GM23248 (cell line): ENCODE results near the gene DAB1. TPM values are rescaled to one million over a fixed set of nuclear protein-coding genes. Genes with fewer than 3 reads are reported as not detected.

ENCODE experiments used
- DNase-seq: peaks from one replicate; pipeline ENCODE4 v3.0.0-alpha.2; 2015
- H2AFZ ChIP-seq: fragments of 200-600 bp; sonication (generic); 2 replicates; pipeline ENCODE4 v1.6.1; 2016; ENCODE audit warnings: antibody characterized with exemption
- H3F3A ChIP-seq: fragments of 200-600 bp; sonication (generic); 2 replicates; pipeline ENCODE4 v1.6.1; 2016; ENCODE audit warnings: mild to moderate bottlenecking, antibody characterized with exemption, mixed run types; ENCODE audit not compliant: insufficient read depth
- H3K27ac ChIP-seq: fragments of 200-600 bp; sonication (generic); 2 replicates; pipeline ENCODE4 v1.5.1; 2016; ENCODE audit warnings: mild to moderate bottlenecking
- H3K27me3 ChIP-seq: fragments of 200-600 bp; sonication (generic); replicated peaks from 2 replicates; pipeline ENCODE4 v1.6.1; 2016; ENCODE audit warnings: mild to moderate bottlenecking; ENCODE audit not compliant: insufficient read depth
- H3K36me3 ChIP-seq: fragments of 200-600 bp; sonication (generic); 2 replicates; pipeline ENCODE4 v1.6.1; 2016; ENCODE audit warnings: low read depth, mild to moderate bottlenecking
- H3K4me1 ChIP-seq: fragments of 200-600 bp; sonication (generic); 2 replicates; pipeline ENCODE4 v1.6.1; 2016; ENCODE audit warnings: mild to moderate bottlenecking; ENCODE audit not compliant: insufficient read depth
- H3K4me2 ChIP-seq: fragments of 200-600 bp; sonication (generic); one replicate; pipeline ENCODE4 v1.6.1; 2016; ENCODE audit warnings: mild to moderate bottlenecking; ENCODE audit not compliant: unreplicated experiment
- H3K4me3 ChIP-seq: fragments of 200-600 bp; sonication (generic); 2 replicates; pipeline ENCODE4 v1.5.1; 2016; ENCODE audit warnings: mild to moderate bottlenecking
- H3K79me2 ChIP-seq: fragments of 200-600 bp; sonication (generic); 2 replicates; pipeline ENCODE4 v1.6.1; 2016; ENCODE audit warnings: mild to moderate bottlenecking; ENCODE audit not compliant: insufficient read depth
- H3K9ac ChIP-seq: fragments of 200-600 bp; sonication (generic); 2 replicates; pipeline ENCODE4 v1.6.1; 2016; ENCODE audit warnings: mild to moderate bottlenecking
- H3K9me2 ChIP-seq: fragments of 200-600 bp; sonication (generic); 2 replicates; pipeline ENCODE4 v1.6.1; 2016; ENCODE audit warnings: mixed run types, mild to moderate bottlenecking, moderate library complexity; ENCODE audit not compliant: insufficient read depth
- H3K9me3 ChIP-seq: fragments of 200-600 bp; sonication (generic); one replicate; pipeline ENCODE4 v1.6.1; 2017; ENCODE audit warnings: low read depth
- H4K20me1 ChIP-seq: fragments of 200-600 bp; sonication (generic); 2 replicates; pipeline ENCODE4 v1.6.0; 2016; ENCODE audit not compliant: insufficient read depth
- EZH2 ChIP-seq: fragments of 200-600 bp; sonication (generic); IDR thresholded peaks from 2 replicates; pipeline ENCODE4 v1.6.1; 2018; ENCODE audit warnings: antibody characterized with exemption, mild to moderate bottlenecking; ENCODE audit not compliant: insufficient read depth, poor library complexity, severe bottlenecking
- EZH2phosphoT487 ChIP-seq: fragments of 200-600 bp; sonication (generic); IDR thresholded peaks from 2 replicates; pipeline ENCODE4 v1.6.1; 2018; ENCODE audit warnings: antibody characterized with exemption, moderate library complexity, mild to moderate bottlenecking, low read depth; ENCODE audit not compliant: insufficient read depth
- WGBS, 2 experiments: methylation state at CpG; one replicate each; pipeline ENCODE4 v1.1.6; 2015 to 2017; ENCODE audit warnings: low lambda C conversion rate in 2 of 2, low coverage in 1 of 2; ENCODE audit errors: missing lambda C conversion rate in 2 of 2; 5-methylcytosine and 5-hydroxymethylcytosine counted together
- in situ Hi-C: fragments of 300-500 bp; cut with MboI; formaldehyde crosslinking; loops from 2 replicates; pipeline ENCODE4 v1.15.0; 2020
- polyA plus RNA-seq: library from polyadenylated mRNA; unstranded; fragments of >200 nt; fragmentation: Nextera tagmentation; extraction: Ambion mirVana; gene quantifications from 2 replicates; pipeline ENCODE4 v1.2.1, GENCODE V29; 2016
- total RNA-seq: library from RNA; depleted of rRNA; stranded (reverse); fragments of >200 nt; shearing (Covaris generic); gene quantifications from 2 replicates; pipeline ENCODE4 v1.2.3, GENCODE V29; 2014

DAB1 gene
- total and polyA plus RNA-seq, 2 experiments from 2014 or later, result 0.11 to 0.39 TPM

DNA sequence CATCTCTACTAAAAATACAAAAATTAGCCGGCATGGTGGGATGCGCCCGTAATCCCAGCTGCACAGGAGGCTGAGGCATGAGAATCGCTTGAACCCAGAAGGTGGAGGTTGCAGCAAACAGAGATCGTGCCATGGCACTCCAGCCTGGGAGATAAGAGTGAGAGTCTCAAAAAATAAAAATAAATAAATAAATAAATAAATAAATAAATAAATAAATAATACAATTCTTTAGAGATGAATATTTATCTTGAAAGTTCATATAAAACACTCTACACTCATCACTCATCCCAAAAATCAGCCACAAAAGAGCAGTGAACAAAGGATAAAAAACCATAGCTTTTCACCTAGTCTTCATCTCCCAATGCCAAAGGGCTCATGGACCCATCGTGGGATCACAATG is 295.9 kb downstream of the DAB1 start:
- Histone ChIP-seq H3K9ac (no peak overlapping the region), H3F3A (peaks cover 36% of the 10 kb centered on the region), H3K27me3 (no peaks in the 10 kb centered on the region), H3K9me2 (no peaks in the 10 kb centered on the region), H2AFZ (no peak overlapping the region), H3K36me3 (no peaks in the 10 kb centered on the region), H3K4me2 (no peak overlapping the region), H3K4me1 (peaks cover 34% of the 10 kb centered on the region), H3K9me3 (no peaks in the 10 kb centered on the region), H4K20me1 (no peaks in the 10 kb centered on the region), H3K79me2 (no peaks in the 10 kb centered on the region), H3K27ac (no peak overlapping the region), H3K4me3 (no peak overlapping the region)
- WGBS, 2 experiments, result 82 to 88% methylated on average over 6 of the region's 6 CpGs
- DNase-seq, result no peak
- TF ChIP-seq EZH2phosphoT487, result no peak
- no peak for TF ChIP-seq EZH2
- in situ Hi-C loops, result no loop called here

DNA sequence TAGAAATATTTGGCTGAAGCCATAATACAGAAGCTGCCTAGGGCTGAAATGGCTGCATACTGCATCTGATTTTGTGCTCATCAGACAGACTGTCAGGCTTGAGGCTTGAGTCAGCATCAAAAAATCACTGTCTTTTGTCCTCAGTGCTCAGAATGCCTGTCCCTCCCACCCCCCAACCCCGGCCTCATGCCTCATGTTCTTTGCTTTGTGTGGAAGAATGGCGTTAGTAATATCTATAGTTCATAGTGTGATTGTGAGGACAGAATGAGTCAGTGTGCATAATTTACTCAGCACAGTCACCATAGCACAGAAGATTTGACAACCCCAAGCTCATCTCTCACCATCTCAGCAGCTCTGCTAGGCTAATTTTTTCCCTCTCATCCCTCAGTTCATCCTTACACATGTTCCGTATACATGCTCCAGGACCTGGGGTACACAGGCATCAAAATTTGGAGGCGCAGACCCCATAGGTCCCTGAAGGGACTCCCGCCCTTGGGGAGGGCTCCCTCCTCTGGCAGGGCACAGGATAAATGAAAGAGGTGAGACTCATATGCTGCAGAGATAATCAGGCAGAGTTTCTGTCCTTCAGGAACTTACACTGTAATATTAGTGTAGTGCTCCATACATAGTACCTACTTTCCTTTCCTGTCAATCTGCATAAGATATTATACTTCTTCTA is 299.0 kb downstream of the DAB1 start:
- Histone ChIP-seq H3K4me3 (no peak overlapping the region), H3K4me2 (no peak overlapping the region), H3K9ac (no peak overlapping the region), H3K4me1 (peaks cover 14% of the 10 kb centered on the region), H3K9me2 (no peaks in the 10 kb centered on the region), H2AFZ (0 out of 2 replicates have a peak overlapping the region, but pooled peaks have one; percentile 36), H3K36me3 (no peaks in the 10 kb centered on the region), H3F3A (peaks cover 13% of the 10 kb centered on the region; the same call in 1 of the 2 replicates), H3K27ac (no peak overlapping the region; the same call in 1 of the 2 replicates), H3K9me3 (no peaks in the 10 kb centered on the region), H3K79me2 (no peaks in the 10 kb centered on the region), H3K27me3 (no peaks in the 10 kb centered on the region), H4K20me1 (no peaks in the 10 kb centered on the region)
- WGBS, 2 experiments, result 48 to 55% methylated on average over 5 of the region's 5 CpGs
- peak; percentile 69 for DNase-seq
- no peak for TF ChIP-seq EZH2phosphoT487
- no peak for TF ChIP-seq EZH2
- in situ Hi-C loops, result no loop called here

DNA sequence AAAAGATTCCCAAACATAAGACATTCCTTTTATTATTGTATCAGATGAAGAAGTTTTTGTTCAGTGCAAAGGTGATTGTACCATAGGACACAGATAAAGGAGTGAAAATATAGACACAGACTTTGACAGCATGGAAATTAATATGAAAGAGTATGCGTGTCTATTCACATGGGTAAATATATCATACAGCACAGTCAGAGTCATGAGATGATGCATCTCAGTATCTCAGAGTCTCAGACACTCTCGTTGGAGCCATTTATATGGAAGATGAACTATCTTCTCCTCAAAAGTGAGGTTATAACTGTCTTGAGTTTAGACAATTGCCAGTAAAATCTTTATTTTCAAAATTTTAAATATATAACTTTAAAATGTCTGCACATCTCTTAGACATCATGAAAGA is 299.7 kb downstream of the DAB1 start:
- Histone ChIP-seq H3K4me3 (no peak overlapping the region), H3K9ac (no peak overlapping the region), H3F3A (peaks cover 13% of the 10 kb centered on the region; the same call in 1 of the 2 replicates), H3K9me3 (no peaks in the 10 kb centered on the region), H3K27ac (no peak overlapping the region), H3K4me1 (peaks cover 14% of the 10 kb centered on the region), H2AFZ (0 out of 2 replicates have a peak overlapping the region, but pooled peaks have one; percentile 36), H3K4me2 (no peak overlapping the region), H4K20me1 (no peaks in the 10 kb centered on the region), H3K36me3 (no peaks in the 10 kb centered on the region), H3K9me2 (no peaks in the 10 kb centered on the region), H3K27me3 (no peaks in the 10 kb centered on the region), H3K79me2 (no peaks in the 10 kb centered on the region)
- DNase-seq, result no peak
- in situ Hi-C loops, result no loop called here
- TF ChIP-seq EZH2 (no peak), EZH2phosphoT487 (no peak)
- 59 to 71% methylated on average over 2 of the region's 2 CpGs for WGBS, 2 experiments

DNA sequence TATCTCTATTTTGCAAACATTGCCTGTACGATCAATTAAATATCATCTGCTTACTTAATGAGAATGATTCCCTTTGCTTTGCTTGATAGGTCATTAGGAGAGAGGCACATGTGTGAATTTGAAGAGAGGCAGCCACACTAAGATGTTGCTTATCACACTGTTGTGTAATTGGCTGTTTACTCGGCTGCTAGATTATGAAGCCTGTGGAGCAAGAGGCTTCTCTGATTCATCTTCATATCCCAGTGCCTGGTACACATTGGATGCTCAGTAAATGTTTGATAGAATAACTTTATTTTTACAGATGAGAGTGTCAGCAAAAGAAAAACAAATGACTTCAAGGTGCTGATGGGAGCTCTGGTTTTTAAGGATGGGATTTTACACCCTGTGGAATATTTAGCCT is 301.8 kb downstream of the DAB1 start:
- H3F3A ChIP-seq, result peaks cover 13% of the 10 kb centered on the region; the same call in 1 of the 2 replicates
- H3K4me2 ChIP-seq, result no peak overlapping the region
- H3K79me2 ChIP-seq, result no peaks in the 10 kb centered on the region
- no peak overlapping the region for H3K27ac ChIP-seq
- H3K36me3 ChIP-seq, result no peaks in the 10 kb centered on the region
- no peaks in the 10 kb centered on the region for H3K9me3 ChIP-seq
- no peaks in the 10 kb centered on the region for H4K20me1 ChIP-seq
- H3K9ac ChIP-seq, result no peak overlapping the region
- H3K4me1 ChIP-seq, result peaks cover 14% of the 10 kb centered on the region
- in situ Hi-C loops, result no loop called here
- no peak overlapping the region for H3K4me3 ChIP-seq
- no peaks in the 10 kb centered on the region for H3K27me3 ChIP-seq
- H2AFZ ChIP-seq, result no peak overlapping the region
- no peak for TF ChIP-seq EZH2phosphoT487
- no peak for TF ChIP-seq EZH2
- no peak for DNase-seq
- no peaks in the 10 kb centered on the region for H3K9me2 ChIP-seq
- 87 to 91% methylated on average over 2 of the region's 2 CpGs for WGBS, 2 experiments
